ENCODE data around the gene CCDC146.

CCDC146 gene

GRCh38 chr7:77295549-77295948, 173.1 kb downstream of the CCDC146 start:
- no peak for DNase-seq (ENCODE audit: low read depth)
- no peak overlapping the region for H3K4me3 ChIP-seq (ENCODE audit: low read length)
- TF ChIP-seq, protein P1, sequence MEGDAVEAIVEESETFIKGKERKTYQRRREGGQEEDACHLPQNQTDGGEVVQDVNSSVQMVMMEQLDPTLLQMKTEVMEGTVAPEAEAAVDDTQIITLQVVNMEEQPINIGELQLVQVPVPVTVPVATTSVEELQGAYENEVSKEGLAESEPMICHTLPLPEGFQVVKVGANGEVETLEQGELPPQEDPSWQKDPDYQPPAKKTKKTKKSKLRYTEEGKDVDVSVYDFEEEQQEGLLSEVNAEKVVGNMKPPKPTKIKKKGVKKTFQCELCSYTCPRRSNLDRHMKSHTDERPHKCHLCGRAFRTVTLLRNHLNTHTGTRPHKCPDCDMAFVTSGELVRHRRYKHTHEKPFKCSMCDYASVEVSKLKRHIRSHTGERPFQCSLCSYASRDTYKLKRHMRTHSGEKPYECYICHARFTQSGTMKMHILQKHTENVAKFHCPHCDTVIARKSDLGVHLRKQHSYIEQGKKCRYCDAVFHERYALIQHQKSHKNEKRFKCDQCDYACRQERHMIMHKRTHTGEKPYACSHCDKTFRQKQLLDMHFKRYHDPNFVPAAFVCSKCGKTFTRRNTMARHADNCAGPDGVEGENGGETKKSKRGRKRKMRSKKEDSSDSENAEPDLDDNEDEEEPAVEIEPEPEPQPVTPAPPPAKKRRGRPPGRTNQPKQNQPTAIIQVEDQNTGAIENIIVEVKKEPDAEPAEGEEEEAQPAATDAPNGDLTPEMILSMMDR (conservative IDR thresholded peaks at IDR 0.05; ENCODE audit: low read depth, low read length), result no peak

DNA sequence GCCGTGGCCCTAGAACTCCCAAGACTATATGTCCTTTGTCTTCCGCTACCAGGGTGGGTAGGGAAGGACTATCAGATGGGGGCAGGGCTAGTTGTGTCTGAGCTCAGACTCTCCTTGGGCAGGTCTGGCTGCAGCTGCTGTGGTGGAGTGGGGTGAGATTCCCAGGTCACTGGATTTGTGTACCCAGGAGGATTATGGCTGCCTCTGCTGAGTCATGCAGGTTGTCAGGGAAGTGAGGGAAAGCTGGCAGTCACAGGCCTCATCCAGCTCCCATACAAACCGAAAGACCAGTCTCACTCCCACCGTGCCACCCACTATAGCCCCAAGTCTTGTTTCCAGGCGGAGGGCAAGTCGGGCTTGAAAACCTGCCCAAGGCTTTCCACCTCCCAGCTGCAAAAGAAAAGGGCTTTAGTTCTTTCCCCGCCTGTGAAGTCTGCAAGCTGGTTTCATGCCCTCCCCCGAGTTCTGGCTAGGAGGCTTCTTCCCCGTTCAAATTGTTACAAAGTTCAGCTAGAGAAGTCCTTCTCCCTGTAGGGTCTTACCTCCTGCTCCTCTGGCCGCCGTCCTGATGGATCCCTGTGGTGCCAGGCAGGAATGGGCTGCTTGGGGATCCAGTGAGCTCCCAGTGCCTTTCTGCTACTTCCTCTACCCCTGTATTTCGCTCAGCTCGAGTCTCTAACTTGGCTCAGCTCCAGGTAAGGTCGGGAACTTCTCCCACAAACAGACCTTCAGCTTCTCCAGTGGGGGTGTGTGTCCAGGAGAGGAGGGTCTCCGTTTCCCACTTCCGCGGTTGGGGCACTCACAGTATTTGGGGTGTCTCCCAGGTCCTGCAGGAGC, 184.0 kb downstream of the CCDC146 start:
- DNase-seq (ENCODE audit: low read depth), result no peak
- TF ChIP-seq, protein P1 (conservative IDR thresholded peaks at IDR 0.05; ENCODE audit: low read depth, low read length), result no peak
- no peak overlapping the region for H3K4me3 ChIP-seq (ENCODE audit: low read length)

GRCh38 chr7:77308792-77309191, 186.4 kb downstream of the CCDC146 start:
- no peak overlapping the region for H3K4me3 ChIP-seq (ENCODE audit: low read length)
- TF ChIP-seq, protein P1 (conservative IDR thresholded peaks at IDR 0.05; ENCODE audit: low read depth, low read length), result no peak
- DNase-seq (ENCODE audit: low read depth), result no peak

DNA sequence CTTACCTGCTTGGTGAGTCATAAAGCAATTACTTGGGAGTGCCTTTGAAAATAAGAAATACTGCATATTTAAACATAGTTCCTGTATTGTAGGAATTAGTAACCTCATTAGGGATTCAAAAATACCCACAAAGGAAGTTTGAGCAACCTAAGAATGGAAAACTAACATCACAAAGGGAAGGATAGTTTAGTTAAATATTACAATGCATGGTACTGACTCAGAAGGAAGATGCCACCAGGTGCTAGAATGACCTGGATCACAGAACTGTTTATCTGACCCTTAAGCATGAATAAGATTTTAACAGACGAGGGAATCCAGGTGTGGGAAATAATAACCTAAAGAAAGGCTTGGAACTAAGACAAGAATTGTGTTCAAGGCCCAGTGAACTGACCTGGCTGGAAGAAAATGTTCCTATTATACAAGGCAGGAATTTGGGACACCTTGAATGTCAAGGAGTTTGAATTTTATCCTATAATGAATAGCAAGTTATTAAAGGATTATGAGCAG, 187.4 kb downstream of the CCDC146 start:
- DNase-seq (ENCODE audit: low read depth), result no peak
- H3K4me3 ChIP-seq (ENCODE audit: low read length), result no peak overlapping the region
- TF ChIP-seq, protein P1 (conservative IDR thresholded peaks at IDR 0.05; ENCODE audit: low read depth, low read length), result no peak

- no peak overlapping the region for H3K4me3 ChIP-seq (ENCODE audit: low read length)
- TF ChIP-seq, protein P1 (conservative IDR thresholded peaks at IDR 0.05; ENCODE audit: low read depth, low read length), result no peak
- DNase-seq (ENCODE audit: low read depth), result no peak
Observed at GRCh38 chr7:77310982-77311381, 188.6 kb downstream of the CCDC146 start.

DNA sequence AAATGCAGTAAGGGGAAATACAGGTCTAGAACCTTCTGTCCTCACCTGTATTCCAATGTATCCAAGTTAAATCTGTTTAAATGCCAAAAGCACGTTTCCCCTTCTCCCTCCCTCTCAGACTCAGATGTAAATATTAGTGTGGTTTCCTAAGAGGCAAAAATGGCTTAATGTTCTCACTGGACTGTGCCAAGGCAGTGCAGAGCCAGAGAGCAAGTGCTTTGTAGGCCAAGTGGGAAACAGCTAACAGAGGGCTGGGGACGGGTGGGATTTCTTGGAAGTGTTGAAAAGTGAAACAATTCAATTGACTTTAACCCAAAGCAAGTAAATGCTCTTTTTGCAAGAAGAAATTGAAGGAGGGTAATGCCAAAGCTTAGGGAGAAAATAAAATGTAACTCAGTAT, 190.7 kb downstream of the CCDC146 start:
- DNase-seq (ENCODE audit: low read depth), result no peak
- TF ChIP-seq, protein P1 (conservative IDR thresholded peaks at IDR 0.05; ENCODE audit: low read depth, low read length), result no peak
- no peak overlapping the region for H3K4me3 ChIP-seq (ENCODE audit: low read length)
